GM12891 (cell line): ENCODE results near the gene VPS11.

Experiments used
- PAX5 ChIP-seq: IDR thresholded peaks from 2 replicates; pipeline ENCODE4 v1.6.1; 2011; ENCODE audit warnings: low read length, moderate library complexity, mild to moderate bottlenecking; ENCODE audit not compliant: insufficient read depth, severe bottlenecking
- POLR2A ChIP-seq: IDR thresholded peaks from 2 replicates; pipeline ENCODE4 v1.6.1; 2011; ENCODE audit warnings: low read depth, low read length, control low read depth
- POLR2AphosphoS5 ChIP-seq: IDR thresholded peaks from 2 replicates; pipeline ENCODE4 v1.6.1; 2011; ENCODE audit warnings: low read depth, low read length, control low read depth
- POU2F2 ChIP-seq: IDR thresholded peaks from 2 replicates; pipeline ENCODE4 v1.6.1; 2011; ENCODE audit warnings: low read depth, mild to moderate bottlenecking, control low read depth, low read length, moderate library complexity
- TAF1 ChIP-seq: IDR thresholded peaks from 2 replicates; pipeline ENCODE4 v1.6.1; 2011; ENCODE audit warnings: low read depth, low read length, control low read depth

DNA sequence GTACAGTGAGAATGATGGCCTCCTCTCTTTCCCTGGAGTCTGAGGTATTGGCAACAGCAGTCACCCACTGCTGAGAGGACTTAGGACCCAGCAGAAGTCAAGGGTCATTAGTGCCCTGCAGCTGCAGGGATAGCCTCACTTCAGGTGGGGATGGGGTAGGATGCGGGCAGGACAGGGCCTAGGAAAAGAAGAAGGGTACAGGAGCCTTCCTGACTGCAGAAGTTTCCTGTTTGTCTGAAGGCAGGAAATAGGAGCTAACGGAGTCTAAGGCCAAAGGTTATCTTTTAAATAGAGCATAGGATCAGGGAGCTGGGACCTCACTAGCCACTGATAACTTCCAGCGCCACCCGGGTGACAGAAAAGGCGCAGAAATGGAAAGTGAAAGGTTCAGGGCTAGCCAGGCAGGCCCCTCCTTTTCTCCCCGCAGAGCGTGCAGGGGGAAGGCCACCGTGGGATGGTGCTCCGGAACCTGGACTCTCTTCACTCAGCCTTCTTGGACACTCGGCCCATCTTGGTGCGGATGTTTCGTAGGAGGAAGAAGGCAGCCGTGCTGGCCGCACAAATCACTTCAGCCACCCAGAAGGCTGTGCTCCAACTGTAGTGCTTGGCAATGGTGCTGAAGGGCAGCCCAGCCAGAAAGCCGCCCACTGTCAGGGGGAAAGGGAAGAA is 43.1 kb upstream of the VPS11 start:
- TF ChIP-seq PAX5 = no peak
- TF ChIP-seq POLR2A = no peak
- no peak; the same call in 1 of the 2 replicates for TF ChIP-seq POLR2AphosphoS5
- TF ChIP-seq TAF1 = no peak
- no peak for TF ChIP-seq POU2F2
